ENCODE data around the gene SLC38A3. TPM values are rescaled to one million over a fixed set of nuclear protein-coding genes. Genes with fewer than 3 reads are reported as not detected.
A peak's percentile ranks its signal among the peaks of the same experiment; 100 is the strongest.
"Not testable (repeated sequence)": the region's sequence is repeated elsewhere in the genome, so short reads cannot be mapped to it uniquely, and the experiment has no call there.

The SLC38A3 gene
- total RNA-seq, 2 experiments from 2014 or later, result not detected

DNA sequence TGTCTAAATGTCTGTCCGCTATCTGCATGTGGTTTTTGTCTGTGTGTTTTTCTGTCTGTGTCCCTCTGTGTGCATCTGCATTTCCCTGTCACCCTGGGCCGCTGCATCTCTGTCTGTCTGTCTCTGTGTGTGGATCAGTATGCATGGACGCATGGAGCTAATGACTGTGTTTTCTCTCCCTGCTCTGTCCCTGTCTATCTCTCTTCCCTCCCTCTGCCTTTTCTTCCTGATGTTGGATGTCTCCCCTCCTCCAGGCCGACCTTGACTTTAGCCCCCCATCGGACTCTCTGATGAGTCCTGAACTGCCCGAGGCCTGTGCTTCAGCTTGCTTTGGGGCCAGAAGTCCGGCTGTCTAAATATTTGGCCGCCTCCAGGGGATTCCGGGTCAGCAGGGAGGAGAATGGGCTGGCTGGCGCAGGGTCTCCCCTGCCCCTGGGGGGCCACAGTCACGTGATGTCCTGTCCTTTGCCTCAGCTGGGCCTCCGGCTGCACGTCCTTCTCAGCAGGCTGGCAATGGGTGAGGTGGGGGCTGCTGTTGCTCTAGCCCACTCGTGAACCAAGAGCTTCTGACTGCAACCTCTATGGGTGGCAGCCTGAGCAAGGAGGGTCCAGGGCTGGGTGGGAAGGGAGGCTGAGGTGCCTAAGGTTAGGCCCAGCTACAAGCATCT lies 3.7 kb downstream of the SLC38A3 start:
- Mint-ChIP-seq H3K36me3 (no peaks in the 10 kb centered on the region), H3K27ac (no peak overlapping the region), H3K4me1 (ENCODE audit: low read depth) (peaks cover 2% of the 10 kb centered on the region), H3K4me3 (no peak overlapping the region), H3K9me3 (no peaks in the 10 kb centered on the region), H3K27me3 (peaks cover 22% of the 10 kb centered on the region)
- no peak for DNase-seq
- POLR2A ChIA-PET, result no interaction called here
- intact Hi-C loops (cut with micrococcal nuclease), result no loop called here
- CTCF ChIA-PET, result interaction anchor here (0.8 to 10.8 kb wide), 2 partner anchors 16 to 38 kb away, joined by 3 to 79 read pairs; partner anchors contain the start of gene GNAT1

- peaks cover 15% of the 10 kb centered on the region for H3K27me3 Mint-ChIP-seq
- no peaks in the 10 kb centered on the region for H3K9me3 Mint-ChIP-seq
- intact Hi-C loops (cut with micrococcal nuclease), result no loop called here
- ChIA-PET POLR2A (no interaction called here), CTCF (interaction anchor here (1.0 to 10.8 kb wide), 2 partner anchors 16 to 18 kb away, joined by 3 to 79 read pairs; partner anchors contain the start of gene GNAT1)
- H3K4me3 Mint-ChIP-seq, result no peak overlapping the region
- H3K36me3 Mint-ChIP-seq, result no peaks in the 10 kb centered on the region
- no peak for DNase-seq
- H3K4me1 Mint-ChIP-seq (ENCODE audit: low read depth), result no peaks in the 10 kb centered on the region
- H3K27ac Mint-ChIP-seq, result no peak overlapping the region
Observed at GRCh38 chr3:50210176-50210509, 5.1 kb downstream of the SLC38A3 start.

DNA sequence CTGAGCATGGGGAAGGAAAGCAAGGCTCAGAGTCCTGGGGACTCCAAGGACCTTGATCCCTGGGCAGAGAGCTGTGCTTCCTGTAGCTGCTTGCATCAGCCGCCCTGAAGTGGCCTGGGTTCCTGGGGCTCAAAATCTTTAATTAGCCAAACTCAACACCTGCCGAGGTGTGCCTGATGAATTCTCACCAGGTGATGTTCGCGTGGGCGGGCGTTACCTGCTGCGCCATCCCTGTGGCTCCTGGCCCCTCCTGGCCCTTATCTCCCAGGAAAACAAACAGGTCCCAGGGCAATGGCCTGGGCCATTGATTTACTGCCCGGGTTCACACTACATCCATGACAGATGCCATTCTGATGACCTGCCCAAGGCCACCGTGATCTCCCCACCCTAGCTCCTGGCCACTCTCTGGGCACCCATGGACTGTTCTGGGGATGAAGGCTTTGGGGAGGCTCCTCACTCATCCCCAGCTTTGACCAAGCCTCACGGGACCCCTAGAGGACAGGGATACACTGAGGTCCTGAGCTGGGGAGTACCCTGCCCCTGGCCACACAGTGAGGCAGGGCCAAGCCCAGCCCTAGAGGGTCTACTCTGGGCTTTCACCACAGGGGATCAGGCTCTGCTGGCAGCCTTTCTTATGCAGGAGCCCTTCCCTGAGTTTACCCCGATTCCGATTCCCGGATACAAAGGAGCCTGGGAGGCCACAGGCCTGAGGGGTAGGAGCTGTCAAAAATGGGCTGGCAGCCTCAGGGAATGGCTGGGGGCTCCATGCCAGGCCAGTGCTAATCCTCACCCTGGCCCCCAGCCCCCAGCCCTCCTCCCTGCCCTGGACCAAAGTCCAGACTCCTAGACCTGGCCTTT lies 5.7 kb downstream of the SLC38A3 start:
- intact Hi-C loops (cut with micrococcal nuclease), result no loop called here
- H3K36me3 Mint-ChIP-seq, result no peaks in the 10 kb centered on the region
- H3K9me3 Mint-ChIP-seq, result no peaks in the 10 kb centered on the region
- H3K27me3 Mint-ChIP-seq, result peaks cover 12% of the 10 kb centered on the region
- no peak overlapping the region for H3K27ac Mint-ChIP-seq
- no peaks in the 10 kb centered on the region for H3K4me1 Mint-ChIP-seq (ENCODE audit: low read depth)
- no peak for DNase-seq
- ChIA-PET POLR2A (no interaction called here), CTCF (interaction anchor here (1.0 to 10.8 kb wide), 2 partner anchors 15 to 18 kb away, joined by 3 to 79 read pairs; partner anchors contain the start of gene GNAT1)
- H3K4me3 Mint-ChIP-seq, result no peak overlapping the region

- intact Hi-C loops (cut with micrococcal nuclease); H3K9me3 Mint-ChIP-seq; H3K36me3 Mint-ChIP-seq; H3K27me3 Mint-ChIP-seq; DNase-seq; H3K27ac Mint-ChIP-seq; POLR2A ChIA-PET; H3K4me3 Mint-ChIP-seq; H3K4me1 Mint-ChIP-seq (ENCODE audit: low read depth): not testable (repeated sequence)
- CTCF ChIA-PET, result interaction anchor here (10.8 kb wide), 1 partner anchor 19 kb away, joined by 79 read pairs; the partner anchor contains the start of gene GNAT1
Observed at GRCh38 chr3:50211368-50211717, 6.3 kb downstream of the SLC38A3 start.

DNA sequence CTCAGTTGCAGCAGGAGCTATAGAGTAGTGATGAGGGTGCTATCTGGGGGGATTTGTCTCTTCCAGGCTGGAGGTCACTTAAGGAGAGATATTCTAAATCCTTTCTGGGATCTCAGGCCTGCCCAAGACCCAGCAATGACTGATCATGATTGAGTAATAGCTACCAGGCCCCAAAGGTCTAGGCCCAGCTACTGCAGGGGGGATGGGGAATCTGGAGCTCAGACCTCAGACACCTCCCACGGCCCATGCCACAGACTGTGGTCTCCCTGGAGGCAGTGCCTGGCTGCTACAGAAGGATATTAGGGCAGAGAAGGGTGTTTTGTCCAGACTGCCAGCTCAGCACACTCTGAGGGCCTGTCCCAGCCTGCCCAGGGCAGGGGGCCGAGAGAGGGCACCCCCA lies 6.9 kb downstream of the SLC38A3 start:
- H3K27me3 Mint-ChIP-seq, result peaks cover 4% of the 10 kb centered on the region
- intact Hi-C loops (cut with micrococcal nuclease), result no loop called here
- no peaks in the 10 kb centered on the region for H3K36me3 Mint-ChIP-seq
- DNase-seq, result peak; percentile 53
- CTCF ChIA-PET, result interaction anchor here (10.8 kb wide), 1 partner anchor 19 kb away, joined by 79 read pairs; the partner anchor contains the start of gene GNAT1
- no peak overlapping the region for H3K27ac Mint-ChIP-seq
- H3K4me3 Mint-ChIP-seq, result no peak overlapping the region
- POLR2A ChIA-PET, result interaction anchor here (0.5 kb wide), 1 partner anchor 215 kb away, joined by 3 read pairs; no protein-coding TSS in a partner anchor
- H3K9me3 Mint-ChIP-seq, result no peaks in the 10 kb centered on the region
- no peaks in the 10 kb centered on the region for H3K4me1 Mint-ChIP-seq (ENCODE audit: low read depth)

GRCh38 chr3:50212502-50212901 lies 7.4 kb downstream of the SLC38A3 start:
- Mint-ChIP-seq H3K4me1 (ENCODE audit: low read depth) (no peaks in the 10 kb centered on the region), H3K36me3 (no peaks in the 10 kb centered on the region), H3K27ac (no peak overlapping the region), H3K4me3 (no peak overlapping the region), H3K27me3 (peaks cover 3% of the 10 kb centered on the region), H3K9me3 (no peaks in the 10 kb centered on the region)
- intact Hi-C loops (cut with micrococcal nuclease), result no loop called here
- ChIA-PET CTCF (interaction anchor here (10.8 kb wide), 1 partner anchor 20 kb away, joined by 79 read pairs; the partner anchor contains the start of gene GNAT1), POLR2A (no interaction called here)
- no peak for DNase-seq

DNA sequence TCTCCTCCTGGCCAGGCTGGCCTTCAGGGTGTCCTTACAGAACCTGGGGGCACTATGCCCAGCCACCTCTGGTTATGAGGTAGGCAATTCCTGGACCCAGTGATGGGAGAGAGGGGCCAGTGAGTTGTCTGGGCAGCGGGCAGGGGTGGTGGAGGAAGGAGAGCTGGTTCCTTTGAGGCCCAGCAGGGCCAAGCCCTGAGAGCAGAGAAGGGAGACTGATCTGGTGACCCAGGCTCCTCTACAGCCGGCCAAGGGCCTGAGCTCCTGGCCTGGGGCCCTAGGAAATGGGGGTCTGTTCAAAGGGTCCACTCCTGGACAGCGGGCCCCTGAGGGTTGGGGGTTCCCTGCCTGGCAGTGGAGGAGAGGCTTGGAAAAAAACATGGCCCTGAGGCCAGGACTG lies 7.9 kb downstream of the SLC38A3 start:
- no peaks in the 10 kb centered on the region for H3K9me3 Mint-ChIP-seq
- intact Hi-C loops (cut with micrococcal nuclease), result no loop called here
- ChIA-PET POLR2A (no interaction called here), CTCF (interaction anchor here (1.3 kb wide), 1 partner anchor 10 kb away, joined by 4 read pairs; no protein-coding TSS in a partner anchor)
- no peaks in the 10 kb centered on the region for H3K4me1 Mint-ChIP-seq (ENCODE audit: low read depth)
- no peak overlapping the region for H3K27ac Mint-ChIP-seq
- H3K4me3 Mint-ChIP-seq, result no peak overlapping the region
- H3K36me3 Mint-ChIP-seq, result no peaks in the 10 kb centered on the region
- H3K27me3 Mint-ChIP-seq, result no peaks in the 10 kb centered on the region
- no peak for DNase-seq

DNA sequence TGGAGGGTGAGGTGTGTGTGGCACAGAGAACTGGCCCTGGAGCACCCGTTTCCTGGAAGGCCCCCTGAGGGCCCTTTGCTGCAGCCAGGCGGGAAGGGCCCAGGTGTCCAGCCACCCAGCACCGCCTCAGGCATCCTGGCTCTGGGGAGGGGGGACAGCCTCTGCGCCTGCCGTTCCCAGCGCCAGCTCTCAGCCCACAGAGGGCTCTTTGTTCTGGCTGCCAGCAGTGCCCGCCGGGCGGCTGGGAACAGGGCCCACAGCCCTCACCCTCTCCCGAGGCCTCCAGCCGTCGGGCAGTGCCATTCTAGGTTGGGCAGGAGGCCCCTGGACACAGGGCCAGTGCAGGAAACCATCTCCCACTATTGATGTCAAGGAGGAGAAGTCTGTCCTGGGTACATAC lies 8.3 kb downstream of the SLC38A3 start:
- no peaks in the 10 kb centered on the region for H3K4me1 Mint-ChIP-seq (ENCODE audit: low read depth)
- ChIA-PET POLR2A (no interaction called here), CTCF (interaction anchor here (1.3 kb wide), 1 partner anchor 11 kb away, joined by 4 read pairs; no protein-coding TSS in a partner anchor)
- H3K9me3 Mint-ChIP-seq, result no peaks in the 10 kb centered on the region
- no peak overlapping the region for H3K27ac Mint-ChIP-seq
- no peak for DNase-seq
- H3K27me3 Mint-ChIP-seq, result no peaks in the 10 kb centered on the region
- intact Hi-C loops (cut with micrococcal nuclease), result no loop called here
- H3K4me3 Mint-ChIP-seq, result no peak overlapping the region
- no peaks in the 10 kb centered on the region for H3K36me3 Mint-ChIP-seq

DNA sequence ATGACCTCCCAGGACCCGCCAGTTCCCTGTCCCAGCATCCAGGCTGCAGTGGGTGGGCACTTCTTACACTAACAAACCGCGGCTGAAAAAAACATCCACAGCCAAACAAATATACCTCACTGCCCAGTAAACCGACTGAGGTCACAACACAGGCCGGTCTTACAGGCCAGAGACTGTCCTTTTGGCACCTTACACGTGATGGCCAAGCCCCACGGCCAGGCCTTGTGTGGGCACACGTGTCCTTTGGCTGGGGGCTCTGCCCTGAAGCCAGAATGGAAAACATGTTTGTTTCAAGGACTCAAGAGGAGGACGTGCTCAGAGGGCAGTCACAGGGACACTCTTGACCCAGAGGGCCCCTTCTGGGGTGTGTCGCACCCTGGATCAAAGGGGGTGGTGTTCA lies 9.8 kb downstream of the SLC38A3 start:
- Mint-ChIP-seq H3K4me1 (ENCODE audit: low read depth) (no peaks in the 10 kb centered on the region), H3K4me3 (no peak overlapping the region), H3K27me3 (no peaks in the 10 kb centered on the region), H3K9me3 (no peaks in the 10 kb centered on the region), H3K36me3 (no peaks in the 10 kb centered on the region), H3K27ac (no peak overlapping the region)
- intact Hi-C loops (cut with micrococcal nuclease), result no loop called here
- ChIA-PET POLR2A (no interaction called here), CTCF (interaction anchor here (1.6 to 8.9 kb wide), 3 partner anchors 11 to 32 kb away, joined by 4 to 68 read pairs (median 9); no protein-coding TSS in a partner anchor)
- no peak for DNase-seq

DNA sequence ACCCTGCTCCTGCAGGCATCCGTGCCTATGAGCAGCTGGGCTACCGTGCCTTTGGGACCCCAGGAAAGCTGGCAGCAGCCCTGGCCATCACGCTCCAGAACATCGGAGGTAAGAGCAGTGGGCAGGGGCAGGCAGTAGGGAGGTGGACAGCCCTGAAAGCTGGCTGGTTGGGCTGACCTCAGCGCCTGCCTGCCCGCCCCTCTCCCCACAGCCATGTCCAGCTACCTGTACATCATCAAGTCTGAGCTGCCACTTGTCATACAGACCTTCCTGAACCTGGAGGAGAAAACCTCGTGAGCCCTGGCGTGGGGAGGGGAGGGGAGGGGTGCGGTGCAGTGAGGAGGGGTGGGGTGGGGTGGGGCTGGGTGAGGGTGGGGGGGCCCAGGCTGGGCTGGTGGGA lies 10.5 kb downstream of the SLC38A3 start:
- H3K9me3 Mint-ChIP-seq, result no peaks in the 10 kb centered on the region
- no peak overlapping the region for H3K4me3 Mint-ChIP-seq
- DNase-seq, result no peak
- intact Hi-C loops (cut with micrococcal nuclease), result no loop called here
- POLR2A ChIA-PET, result no interaction called here
- H3K27ac Mint-ChIP-seq, result no peak overlapping the region
- H3K27me3 Mint-ChIP-seq, result no peaks in the 10 kb centered on the region
- CTCF ChIA-PET, result interaction anchor here (1.6 to 8.9 kb wide), 3 partner anchors 10 to 31 kb away, joined by 4 to 68 read pairs (median 9); no protein-coding TSS in a partner anchor
- H3K4me1 Mint-ChIP-seq (ENCODE audit: low read depth), result no peaks in the 10 kb centered on the region
- no peaks in the 10 kb centered on the region for H3K36me3 Mint-ChIP-seq

- no peaks in the 10 kb centered on the region for H3K36me3 Mint-ChIP-seq
- no peaks in the 10 kb centered on the region for H3K27me3 Mint-ChIP-seq
- intact Hi-C loops (cut with micrococcal nuclease), result no loop called here
- no peak overlapping the region for H3K27ac Mint-ChIP-seq
- POLR2A ChIA-PET, result no interaction called here
- H3K4me1 Mint-ChIP-seq (ENCODE audit: low read depth), result no peaks in the 10 kb centered on the region
- H3K9me3 Mint-ChIP-seq, result no peaks in the 10 kb centered on the region
- CTCF ChIA-PET, result interaction anchor here (1.3 to 8.9 kb wide), 2 partner anchors 24 to 57 kb away, joined by 3 to 68 read pairs; no protein-coding TSS in a partner anchor
- no peak overlapping the region for H3K4me3 Mint-ChIP-seq
- no peak for DNase-seq
Observed at GRCh38 chr3:50217681-50218080, 12.6 kb downstream of the SLC38A3 start.

- Mint-ChIP-seq H3K4me1 (ENCODE audit: low read depth) (no peaks in the 10 kb centered on the region), H3K27me3 (no peaks in the 10 kb centered on the region), H3K9me3 (no peaks in the 10 kb centered on the region), H3K36me3 (no peaks in the 10 kb centered on the region), H3K27ac (no peak overlapping the region), H3K4me3 (no peak overlapping the region)
- intact Hi-C loops (cut with micrococcal nuclease), result no loop called here
- no peak for DNase-seq
- POLR2A ChIA-PET, result no interaction called here
- CTCF ChIA-PET, result interaction anchor here (8.9 kb wide), 1 partner anchor 25 kb away, joined by 68 read pairs; no protein-coding TSS in a partner anchor
Observed at GRCh38 chr3:50218448-50218847, 13.4 kb downstream of the SLC38A3 start.
